B cell (primary cell): ENCODE measurements around the gene ZBTB21. TPM values are rescaled to one million over a fixed set of nuclear protein-coding genes. Genes with fewer than 3 reads are reported as not detected.

ENCODE experiments used
- ATAC-seq: fragments of 200-7000 bp; cut with Tn5 transposase; one replicate; pipeline ENCODE4 v1.10.0; 2021; ENCODE audit warnings: low read depth, mild to moderate bottlenecking, moderate number of reproducible peaks, moderate library complexity
- CTCF ChIA-PET: fragments of 350-600 bp; sonication (Branson Sonifier 250); formaldehyde crosslinking; loops from one replicate; lab custom pipeline; 2021; ENCODE audit warnings: antibody characterized with exemption, inconsistent platforms; lab: Charles Lee
- POLR2A ChIA-PET: fragments of 350-600 bp; sonication (Branson Sonifier 250); formaldehyde crosslinking; loops from one replicate; lab custom pipeline; 2021; ENCODE audit warnings: antibody characterized with exemption; lab: Charles Lee
- DNase-seq: peaks from one replicate; pipeline ENCODE4 v3.0.0; 2013
- H2AFZ ChIP-seq: 2 replicates; pipeline ENCODE4 v1.6.1; 2012; ENCODE audit warnings: mild to moderate bottlenecking, low read depth, low read length; ENCODE audit not compliant: insufficient read depth, poor library complexity, severe bottlenecking
- H3K27ac ChIP-seq, 2 donors: 1 replicate in 1 of 2; 2 replicates in 1 of 2; pipeline ENCODE4 v1.5.1; 2012 to 2013; ENCODE audit warnings: low read length in 2 of 2, mild to moderate bottlenecking in 2 of 2, moderate library complexity in 1 of 2
- H3K27me3 ChIP-seq, 4 experiments: fragments of 200-600 bp in 1 of 4; sonication (generic) in 1 of 4; replicated peaks in 1 of 4; 1 replicate in 2 of 4; 2 replicates in 2 of 4; pipeline versions ENCODE4 v1.6.1 to v1.7.0; 2013 to 2016; ENCODE audit warnings: low read length in 3 of 4, mild to moderate bottlenecking in 2 of 4, mixed read lengths in 1 of 4, moderate library complexity in 1 of 4; ENCODE audit not compliant: insufficient read depth in 4 of 4, control insufficient read depth in 3 of 4; ENCODE audit errors: control extremely low read depth in 1 of 4
- H3K36me3 ChIP-seq, 2 experiments: replicated peaks in 1 of 2; 1 replicate in 1 of 2; 2 replicates in 1 of 2; pipeline versions ENCODE4 v1.6.1 to v1.7.1; 2013; ENCODE audit warnings: low read length in 1 of 2; ENCODE audit not compliant: insufficient read depth in 2 of 2, control insufficient read depth in 1 of 2; ENCODE audit errors: control extremely low read depth in 1 of 2, extremely low read depth in 1 of 2
- H3K4me1 ChIP-seq, 2 donors: fragments of 200-600 bp in 1 of 2; sonication (generic) in 1 of 2; 1 replicate in 1 of 2; 2 replicates in 1 of 2; pipeline versions ENCODE4 v1.5.1 to v1.6.1; 2013 to 2017; ENCODE audit warnings: low read length in 2 of 2; ENCODE audit not compliant: control insufficient read depth in 2 of 2, insufficient read depth in 2 of 2
- H3K4me2 ChIP-seq: replicated peaks from 2 replicates; pipeline ENCODE3; 2012; ENCODE audit warnings: mild to moderate bottlenecking, low read depth, low read length; ENCODE audit not compliant: poor library complexity, severe bottlenecking
- H3K4me3 ChIP-seq, 5 experiments: fragments of 200-600 bp in 1 of 5; sonication (generic) in 1 of 5; 1 replicate in 3 of 5; 2 replicates in 2 of 5; pipeline versions ENCODE4 v1.5.1 to v1.7.0; 2011 to 2016; ENCODE audit warnings: low read length in 4 of 5, mild to moderate bottlenecking in 4 of 5, low read depth in 2 of 5, control low read depth in 1 of 5, moderate library complexity in 1 of 5; ENCODE audit not compliant: insufficient read depth in 1 of 5; ENCODE audit errors: control extremely low read depth in 1 of 5, extremely low read depth in 1 of 5
- H3K79me2 ChIP-seq: fragments of 200-600 bp; sonication (generic); one replicate; pipeline ENCODE4 v1.6.0; 2016; ENCODE audit warnings: low read length; ENCODE audit not compliant: control insufficient read depth, insufficient read depth
- H3K9ac ChIP-seq: fragments of 200-600 bp; sonication (generic); 2 replicates; pipeline ENCODE4 v1.6.1; 2017; ENCODE audit warnings: mild to moderate bottlenecking, low read length, moderate library complexity
- H3K9me3 ChIP-seq, 3 donors: one replicate each; pipeline versions ENCODE4 v1.6.1 to v1.7.1; 2013; ENCODE audit warnings: low read length in 2 of 3; ENCODE audit not compliant: control insufficient read depth in 2 of 3, insufficient read depth in 1 of 3; ENCODE audit errors: control extremely low read depth in 1 of 3
- H4K20me1 ChIP-seq: 2 replicates; pipeline ENCODE4 v1.6.0; 2012; ENCODE audit warnings: mild to moderate bottlenecking, low read length; ENCODE audit not compliant: insufficient read depth, control insufficient read depth, poor library complexity, severe bottlenecking
- H3K27ac Mint-ChIP-seq: one replicate; pipeline ENCODE4 v1.8.0; 2021; ENCODE audit warnings: mixed read lengths
- H3K27me3 Mint-ChIP-seq: one replicate; pipeline ENCODE4 v1.8.0; 2021; ENCODE audit warnings: mixed read lengths
- H3K4me1 Mint-ChIP-seq: one replicate; pipeline ENCODE4 v1.8.0; 2021; ENCODE audit warnings: mixed read lengths
- H3K4me3 Mint-ChIP-seq: one replicate; pipeline ENCODE4 v1.8.0; 2021; ENCODE audit warnings: mixed read lengths
- H3K9me3 Mint-ChIP-seq: one replicate; pipeline ENCODE4 v1.8.0; 2022; ENCODE audit warnings: mixed read lengths; ENCODE audit not compliant: insufficient read depth
- EZH2 ChIP-seq: IDR thresholded peaks from 2 replicates; pipeline ENCODE4 v1.6.1; 2012; ENCODE audit warnings: borderline replicate concordance, low read depth, mild to moderate bottlenecking, moderate library complexity, low read length; ENCODE audit not compliant: insufficient read depth, poor library complexity, severe bottlenecking
- WGBS: methylation state at CpG from one replicate; pipeline ENCODE4 v1.1.5; 2013; ENCODE audit warnings: missing lambda C conversion rate; ENCODE audit not compliant: insufficient coverage; 5-methylcytosine and 5-hydroxymethylcytosine counted together
- intact Hi-C: fragments of 100-400 bp; cut with micrococcal nuclease; formaldehyde crosslinking; loops from one replicate; pipeline ENCODE4 v1.10.0; 2022
- polyA plus RNA-seq: library from polyadenylated mRNA; depleted of rRNA; stranded (reverse); fragments of >200 nt; gene quantifications from 2 replicates; pipeline ENCODE4 v1.2.3, GENCODE V29; 2012
- total RNA-seq, 2 donors: library from RNA; stranded (reverse); fragments of 120-200 nt in 1 of 2; gene quantifications; 1 replicate in 1 of 2; 2 replicates in 1 of 2; pipeline versions ENCODE4 v1.2.3 to v1.2.4, GENCODE V29; 2013 to 2022
- TF ChIP-seq, protein P1 (sequence below): fragments of 200-600 bp; IDR thresholded peaks from one replicate; pipeline ENCODE4 v1.8.0; 2022; ENCODE audit warnings: antibody characterized with exemption, mild to moderate bottlenecking

Gene ZBTB21
- total and polyA plus RNA-seq, 2 donors (not counting 1 experiment from before 2014, with no cell fraction given) = 12.4 to 40.1 TPM

GRCh38 chr21:42056468-42056867, 46.3 kb upstream of the ZBTB21 start:
- H3K36me3 ChIP-seq = no peaks in the 10 kb centered on the region
- peaks cover 21 to 41% of the 10 kb centered on the region in 2 donors for H3K4me1 ChIP-seq
- DNase-seq (no peak), ATAC-seq (no peak)
- H3K27ac ChIP-seq = no peak overlapping the region
- H3K27me3 ChIP-seq = no peaks in the 10 kb centered on the region
- Mint-ChIP-seq H3K9me3 (no peaks in the 10 kb centered on the region), H3K4me3 (no peak overlapping the region), H3K4me1 (peaks cover 40% of the 10 kb centered on the region), H3K27me3 (no peaks in the 10 kb centered on the region), H3K27ac (no peak overlapping the region)
- H2AFZ ChIP-seq = no peak overlapping the region
- H3K9me3 ChIP-seq = peaks cover 0 to under 1% (median 0%) of the 10 kb centered on the region in 3 donors
- no peak overlapping the region for H3K4me3 ChIP-seq
- no peak overlapping the region for H3K9ac ChIP-seq
- CTCF ChIA-PET = no interaction called here
- WGBS = 92% methylated on average over 9 of the region's 11 CpGs
- no peaks in the 10 kb centered on the region for H3K79me2 ChIP-seq
- no peaks in the 10 kb centered on the region for H4K20me1 ChIP-seq
- intact Hi-C loops = no loop called here
- TF ChIP-seq, protein P1, sequence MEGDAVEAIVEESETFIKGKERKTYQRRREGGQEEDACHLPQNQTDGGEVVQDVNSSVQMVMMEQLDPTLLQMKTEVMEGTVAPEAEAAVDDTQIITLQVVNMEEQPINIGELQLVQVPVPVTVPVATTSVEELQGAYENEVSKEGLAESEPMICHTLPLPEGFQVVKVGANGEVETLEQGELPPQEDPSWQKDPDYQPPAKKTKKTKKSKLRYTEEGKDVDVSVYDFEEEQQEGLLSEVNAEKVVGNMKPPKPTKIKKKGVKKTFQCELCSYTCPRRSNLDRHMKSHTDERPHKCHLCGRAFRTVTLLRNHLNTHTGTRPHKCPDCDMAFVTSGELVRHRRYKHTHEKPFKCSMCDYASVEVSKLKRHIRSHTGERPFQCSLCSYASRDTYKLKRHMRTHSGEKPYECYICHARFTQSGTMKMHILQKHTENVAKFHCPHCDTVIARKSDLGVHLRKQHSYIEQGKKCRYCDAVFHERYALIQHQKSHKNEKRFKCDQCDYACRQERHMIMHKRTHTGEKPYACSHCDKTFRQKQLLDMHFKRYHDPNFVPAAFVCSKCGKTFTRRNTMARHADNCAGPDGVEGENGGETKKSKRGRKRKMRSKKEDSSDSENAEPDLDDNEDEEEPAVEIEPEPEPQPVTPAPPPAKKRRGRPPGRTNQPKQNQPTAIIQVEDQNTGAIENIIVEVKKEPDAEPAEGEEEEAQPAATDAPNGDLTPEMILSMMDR = no peak
- no peak for TF ChIP-seq EZH2
- H3K4me2 ChIP-seq = no peak overlapping the region
- POLR2A ChIA-PET = interaction anchor here (0.6 kb wide), 1 partner anchor 124 kb away, joined by 4 read pairs; no protein-coding TSS in a partner anchor

GRCh38 chr21:42055425-42055824, 45.3 kb upstream of the ZBTB21 start:
- Mint-ChIP-seq H3K27ac (no peak overlapping the region), H3K4me1 (peaks cover 30% of the 10 kb centered on the region), H3K9me3 (no peaks in the 10 kb centered on the region), H3K27me3 (no peaks in the 10 kb centered on the region), H3K4me3 (no peak overlapping the region)
- Histone ChIP-seq H3K4me1 (peaks cover 10 to 31% of the 10 kb centered on the region in 2 donors), H4K20me1 (no peaks in the 10 kb centered on the region), H3K4me3 (no peak overlapping the region), H3K9ac (no peak overlapping the region), H3K9me3 (no peaks in the 10 kb centered on the region), H3K27ac (no peak overlapping the region), H3K4me2 (no peak overlapping the region), H3K27me3 (no peaks in the 10 kb centered on the region), H3K36me3 (no peaks in the 10 kb centered on the region), H2AFZ (no peak overlapping the region), H3K79me2 (no peaks in the 10 kb centered on the region)
- CTCF ChIA-PET = no interaction called here
- ATAC-seq = no peak
- WGBS = 80% methylated on average over 5 of the region's 9 CpGs
- intact Hi-C loops = no loop called here
- POLR2A ChIA-PET = no interaction called here
- DNase-seq = no peak
- TF ChIP-seq, protein P1 = no peak
- TF ChIP-seq EZH2 = no peak
